Breast epithelium (tissue), 3 donors: ENCODE data around the gene KBTBD4.
"Not testable (repeated sequence)": the region's sequence is repeated elsewhere in the genome, so short reads cannot be mapped to it uniquely, and the experiment has no call there.

Experiments used
- POLR2A ChIP-seq: fragments of 450-650 bp; IDR thresholded peaks from one replicate; pipeline ENCODE4 v1.6.1; 2016; ENCODE audit warnings: antibody characterized with exemption, mild to moderate bottlenecking, moderate library complexity
- TF ChIP-seq, protein P1 (sequence below), 3 donors: fragments of 450-650 bp; IDR thresholded peaks; one replicate each; pipeline ENCODE4 v1.5.1; 2016 to 2017; ENCODE audit warnings: antibody characterized with exemption in 3 of 3, mild to moderate bottlenecking in 3 of 3, moderate library complexity in 3 of 3

DNA sequence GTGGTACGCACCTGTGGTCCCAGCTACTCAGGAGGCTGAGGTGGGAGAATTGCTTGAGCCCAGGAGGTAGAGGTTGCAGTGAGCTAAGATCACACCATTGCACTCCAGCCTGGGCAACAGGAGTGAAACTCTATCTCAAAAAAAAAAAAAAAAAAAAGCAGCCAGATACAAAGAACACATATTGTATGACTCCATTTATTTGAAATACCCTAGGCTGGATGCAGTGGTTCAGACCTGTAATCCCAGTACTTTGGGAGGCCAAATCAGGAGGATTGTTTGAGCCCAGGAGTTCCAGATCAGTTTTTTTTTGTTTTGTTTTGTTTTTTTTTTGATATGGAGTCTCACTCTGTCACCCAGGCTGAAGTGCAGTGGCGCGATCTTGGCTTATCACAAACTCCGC is 16.4 kb downstream of the KBTBD4 start:
- TF ChIP-seq, protein P1, sequence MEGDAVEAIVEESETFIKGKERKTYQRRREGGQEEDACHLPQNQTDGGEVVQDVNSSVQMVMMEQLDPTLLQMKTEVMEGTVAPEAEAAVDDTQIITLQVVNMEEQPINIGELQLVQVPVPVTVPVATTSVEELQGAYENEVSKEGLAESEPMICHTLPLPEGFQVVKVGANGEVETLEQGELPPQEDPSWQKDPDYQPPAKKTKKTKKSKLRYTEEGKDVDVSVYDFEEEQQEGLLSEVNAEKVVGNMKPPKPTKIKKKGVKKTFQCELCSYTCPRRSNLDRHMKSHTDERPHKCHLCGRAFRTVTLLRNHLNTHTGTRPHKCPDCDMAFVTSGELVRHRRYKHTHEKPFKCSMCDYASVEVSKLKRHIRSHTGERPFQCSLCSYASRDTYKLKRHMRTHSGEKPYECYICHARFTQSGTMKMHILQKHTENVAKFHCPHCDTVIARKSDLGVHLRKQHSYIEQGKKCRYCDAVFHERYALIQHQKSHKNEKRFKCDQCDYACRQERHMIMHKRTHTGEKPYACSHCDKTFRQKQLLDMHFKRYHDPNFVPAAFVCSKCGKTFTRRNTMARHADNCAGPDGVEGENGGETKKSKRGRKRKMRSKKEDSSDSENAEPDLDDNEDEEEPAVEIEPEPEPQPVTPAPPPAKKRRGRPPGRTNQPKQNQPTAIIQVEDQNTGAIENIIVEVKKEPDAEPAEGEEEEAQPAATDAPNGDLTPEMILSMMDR (IDR thresholded peaks at IDR 0.05): not testable (repeated sequence)
- not testable (repeated sequence) for TF ChIP-seq POLR2A
